ENCODE results near the gene NTHL1.

Gene NTHL1

GRCh38 chr16:2083876-2084780 lies 36.5 kb upstream of the NTHL1 start:
- no peak for DNase-seq

GRCh38 chr16:2083409-2083808 lies 35.8 kb upstream of the NTHL1 start:
- no peak for DNase-seq

DNA sequence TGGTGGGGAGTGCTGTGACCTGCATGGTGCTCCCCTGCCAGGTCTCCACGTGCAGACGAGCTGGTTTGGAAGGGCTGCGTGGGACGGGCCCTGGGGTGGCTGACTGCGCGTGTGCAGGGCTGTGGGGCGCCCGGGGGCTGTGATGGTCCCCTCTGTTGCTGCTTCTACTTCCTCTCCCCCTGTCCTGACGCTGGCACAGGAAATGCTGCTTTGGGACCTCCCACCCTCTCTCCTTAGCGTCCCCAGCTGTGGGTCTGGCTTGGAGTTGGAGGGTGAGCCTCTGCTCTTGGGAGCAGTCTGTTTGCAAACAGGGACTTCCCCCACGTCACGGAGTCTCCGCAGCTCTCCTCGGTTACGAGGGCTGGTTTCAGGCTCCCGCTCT lies 35.3 kb upstream of the NTHL1 start:
- DNase-seq = no peak

DNA sequence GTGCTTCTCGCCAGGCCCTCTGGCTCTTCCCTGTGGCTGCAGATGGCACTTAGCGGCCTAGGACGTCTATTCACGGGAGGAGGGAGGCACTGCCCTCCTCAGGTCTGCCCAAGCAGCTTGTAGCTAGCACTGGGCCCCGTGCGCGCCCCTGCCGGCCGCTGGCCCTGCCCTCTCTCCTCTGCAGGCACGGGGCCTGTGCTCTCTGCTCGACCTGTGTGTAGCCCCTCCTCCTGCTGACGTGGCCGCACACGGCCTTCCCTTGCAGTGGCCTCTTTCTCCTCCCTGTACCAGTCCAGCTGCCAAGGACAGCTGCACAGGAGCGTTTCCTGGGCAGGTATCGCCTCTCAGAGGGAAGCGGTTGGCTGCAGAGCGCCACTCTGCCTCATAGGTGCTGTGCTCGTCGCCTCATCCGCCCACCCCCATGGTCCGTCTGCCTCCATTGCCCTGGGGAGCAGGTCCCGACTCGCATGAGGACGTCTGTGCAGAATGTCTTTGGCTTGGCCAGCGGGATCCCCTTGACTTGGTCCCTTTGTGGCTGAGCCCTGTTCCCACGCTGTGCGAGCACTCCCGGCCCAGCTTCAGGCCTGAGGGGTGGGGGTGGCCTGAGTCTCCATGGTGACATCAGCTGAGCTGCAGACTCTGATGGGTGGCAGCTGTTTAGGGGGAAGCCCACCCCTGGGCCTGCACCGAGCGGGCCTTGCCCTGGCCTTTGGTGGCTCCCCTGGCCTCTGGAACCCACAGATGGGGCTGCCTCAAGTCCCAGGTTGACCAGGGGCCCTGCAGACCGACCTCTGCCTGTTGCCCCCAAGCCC lies 34.7 kb upstream of the NTHL1 start:
- DNase-seq = no peak

DNA sequence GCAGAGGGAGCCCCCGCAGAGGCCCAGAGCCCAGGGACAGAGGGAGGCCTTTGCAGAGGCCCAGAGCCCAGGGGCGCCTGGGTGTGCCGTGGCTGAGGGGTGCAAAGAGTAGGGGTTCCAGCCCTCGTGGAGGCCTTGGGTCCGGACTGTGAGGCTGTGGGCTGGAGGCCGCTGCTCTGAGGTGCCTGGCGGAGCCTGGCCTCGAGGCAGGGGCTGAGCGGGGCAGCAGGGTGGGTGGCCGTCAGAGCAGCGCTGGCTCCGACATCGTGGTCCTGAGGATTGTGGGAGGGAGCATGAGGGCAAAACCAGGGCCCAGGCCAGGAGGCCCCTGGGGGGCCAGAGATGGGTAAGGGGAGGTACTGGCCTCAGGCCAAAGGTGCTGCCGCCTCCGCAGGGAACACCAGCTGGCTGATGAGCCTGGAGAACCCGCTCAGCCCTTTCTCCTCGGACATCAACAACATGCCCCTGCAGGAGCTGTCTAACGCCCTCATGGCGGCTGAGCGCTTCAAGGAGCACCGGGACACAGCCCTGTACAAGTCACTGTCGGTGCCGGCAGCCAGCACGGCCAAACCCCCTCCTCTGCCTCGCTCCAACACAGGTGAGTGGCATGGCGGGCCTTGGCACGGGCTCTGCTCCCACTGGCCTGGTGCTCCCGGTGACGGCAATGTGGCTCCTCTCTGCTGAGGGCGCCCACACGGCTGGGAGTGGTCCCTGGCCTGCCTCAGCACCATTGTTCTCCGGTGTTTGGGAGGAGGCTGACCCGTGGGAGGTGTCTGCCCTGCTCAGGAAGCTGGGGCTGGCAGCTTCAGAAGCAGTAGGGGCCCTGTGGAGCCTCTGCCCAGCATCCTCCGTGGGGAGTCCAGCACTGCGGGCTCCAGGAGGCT lies 33.8 kb upstream of the NTHL1 start:
- DNase-seq = no peak

GRCh38 chr16:2079991-2080390 lies 32.4 kb upstream of the NTHL1 start:
- DNase-seq = no peak

GRCh38 chr16:2079311-2079800 lies 31.7 kb upstream of the NTHL1 start:
- no peak for DNase-seq

DNA sequence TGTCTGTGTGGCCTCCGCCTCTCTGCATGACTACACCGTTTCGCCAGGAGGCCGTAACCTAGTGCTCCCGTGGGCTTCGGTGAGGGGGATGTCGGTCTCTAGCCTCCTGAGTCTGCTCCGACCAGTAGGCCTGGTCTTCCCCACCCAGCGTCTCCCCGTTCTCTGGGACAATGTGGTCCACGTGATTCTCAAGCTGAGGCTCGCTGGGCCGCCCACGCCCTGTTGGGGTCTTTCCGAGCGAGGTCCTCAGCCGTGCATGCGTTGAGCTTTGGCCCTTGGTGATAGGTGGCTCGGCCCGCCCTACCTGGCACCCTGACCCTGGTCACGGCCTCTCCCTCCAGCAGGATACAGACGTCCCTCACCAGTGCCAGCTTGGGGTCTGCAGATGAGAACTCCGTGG lies 31.1 kb upstream of the NTHL1 start:
- no peak for DNase-seq

GRCh38 chr16:2078096-2078495 lies 30.5 kb upstream of the NTHL1 start:
- no peak for DNase-seq

DNA sequence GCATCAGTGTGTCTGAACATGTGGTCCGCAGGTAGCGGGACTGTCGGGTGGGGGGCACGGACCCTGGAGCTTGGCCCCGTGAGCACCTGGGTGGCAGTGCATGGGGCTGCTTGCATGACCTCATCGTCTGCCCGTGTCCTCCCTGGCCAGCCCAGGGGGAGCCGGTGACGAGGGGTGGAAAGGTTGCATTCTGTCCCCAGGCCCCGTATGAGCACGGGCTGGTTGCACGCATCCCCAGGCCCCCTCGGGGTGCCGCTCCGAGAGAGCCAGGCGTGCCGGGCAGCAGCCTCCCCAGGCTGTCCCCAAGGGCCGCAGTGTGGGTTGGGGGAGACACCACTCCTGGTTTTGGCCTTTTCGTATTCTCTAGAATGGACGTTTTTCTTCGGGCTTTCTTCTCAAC lies 30.1 kb upstream of the NTHL1 start:
- no peak for DNase-seq

DNA sequence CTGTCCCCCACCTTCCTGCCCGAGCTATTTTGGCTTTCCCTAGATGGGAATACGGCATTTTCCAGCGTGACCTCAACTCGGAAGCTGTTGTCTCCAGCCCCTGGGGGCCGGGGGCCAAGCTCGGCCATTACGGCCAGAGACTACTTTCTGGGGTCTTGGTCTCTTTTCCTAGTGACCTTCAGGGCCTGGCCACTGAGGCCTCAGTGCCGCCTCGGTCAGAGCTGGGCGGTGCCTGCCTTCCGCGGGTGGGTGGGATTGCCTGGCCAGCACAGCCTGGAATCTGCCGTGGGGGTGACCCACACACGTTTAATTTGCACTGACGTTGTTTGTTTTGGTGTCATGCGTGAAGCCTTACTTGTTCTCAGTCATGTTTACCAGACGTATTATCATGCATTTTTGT lies 29.4 kb upstream of the NTHL1 start:
- no peak for DNase-seq

GRCh38 chr16:2076072-2076865 lies 28.6 kb upstream of the NTHL1 start:
- no peak for DNase-seq

DNA sequence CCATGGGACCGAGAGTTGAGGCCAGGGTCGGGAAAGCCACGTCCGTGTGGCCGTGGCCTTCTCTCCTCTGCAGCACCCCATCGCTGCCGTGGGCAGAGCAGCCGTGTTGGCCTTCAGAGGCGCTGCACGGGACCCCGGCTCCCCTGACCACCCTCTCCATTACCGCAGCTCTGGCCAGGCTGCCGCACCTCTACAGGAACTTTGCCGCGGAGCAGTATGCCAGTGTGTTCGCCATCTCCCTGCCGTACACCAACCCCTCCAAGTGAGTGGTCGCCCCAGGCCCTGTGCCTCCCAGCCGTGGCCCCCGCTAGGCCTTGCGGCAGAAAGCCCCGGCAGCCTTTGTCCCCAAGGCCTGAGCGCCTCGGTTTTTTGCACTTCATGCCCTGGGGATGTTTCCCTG lies 28.0 kb upstream of the NTHL1 start:
- DNase-seq = no peak

- no peak for DNase-seq
Measured at GRCh38 chr16:2074071-2074470, 26.4 kb upstream of the NTHL1 start.

GRCh38 chr16:2072926-2073325 lies 25.3 kb upstream of the NTHL1 start:
- no peak for DNase-seq

GRCh38 chr16:2071454-2072202 lies 24.0 kb upstream of the NTHL1 start:
- DNase-seq = no peak

- no peak for DNase-seq
Measured at GRCh38 chr16:2070576-2071453, 23.2 kb upstream of the NTHL1 start.

- no peak for DNase-seq
Measured at GRCh38 chr16:2066139-2066538, 18.5 kb upstream of the NTHL1 start.

DNA sequence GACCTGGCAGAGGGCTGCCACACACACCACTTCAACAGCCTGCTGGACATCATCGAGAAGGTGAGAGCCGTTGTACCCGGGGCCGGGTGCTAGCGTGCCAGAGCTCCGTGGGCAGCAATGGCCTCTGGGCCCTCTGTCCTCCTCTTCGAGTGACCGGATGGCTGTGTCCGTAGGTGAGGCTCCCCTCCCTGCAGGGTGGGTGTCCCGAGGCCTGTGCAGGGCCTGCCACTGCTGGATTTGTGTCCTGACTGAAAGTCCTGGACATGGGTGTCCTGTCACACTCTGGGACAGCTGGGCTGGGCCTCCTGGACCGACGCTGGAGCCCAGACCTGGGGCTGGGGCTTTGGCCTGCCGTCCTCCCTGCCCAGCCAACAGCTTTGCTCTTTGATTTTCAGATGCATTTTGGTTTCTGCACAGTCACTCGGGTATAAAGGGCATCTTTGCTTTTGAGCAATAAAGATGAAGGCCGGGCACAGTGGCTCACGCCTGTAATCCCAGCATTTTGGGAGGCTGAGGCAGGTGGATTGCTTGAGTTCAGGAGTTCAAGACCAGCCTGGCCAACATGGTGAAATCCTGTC lies 16.8 kb upstream of the NTHL1 start:
- DNase-seq = no peak

- no peak for DNase-seq
Measured at GRCh38 chr16:2063861-2064260, 16.2 kb upstream of the NTHL1 start.
